Activated T-cell treated with anti-CD3 and anti-CD28 coated beads, Interleukin-2, amount 50 U/mL, for 48 hours (primary cell): ENCODE results near the gene TRPV4.

Experiments
- DNase-seq, 2 experiments: peaks; one replicate each; pipeline ENCODE4 v3.0.0-alpha.2; 2020

Gene TRPV4

DNA sequence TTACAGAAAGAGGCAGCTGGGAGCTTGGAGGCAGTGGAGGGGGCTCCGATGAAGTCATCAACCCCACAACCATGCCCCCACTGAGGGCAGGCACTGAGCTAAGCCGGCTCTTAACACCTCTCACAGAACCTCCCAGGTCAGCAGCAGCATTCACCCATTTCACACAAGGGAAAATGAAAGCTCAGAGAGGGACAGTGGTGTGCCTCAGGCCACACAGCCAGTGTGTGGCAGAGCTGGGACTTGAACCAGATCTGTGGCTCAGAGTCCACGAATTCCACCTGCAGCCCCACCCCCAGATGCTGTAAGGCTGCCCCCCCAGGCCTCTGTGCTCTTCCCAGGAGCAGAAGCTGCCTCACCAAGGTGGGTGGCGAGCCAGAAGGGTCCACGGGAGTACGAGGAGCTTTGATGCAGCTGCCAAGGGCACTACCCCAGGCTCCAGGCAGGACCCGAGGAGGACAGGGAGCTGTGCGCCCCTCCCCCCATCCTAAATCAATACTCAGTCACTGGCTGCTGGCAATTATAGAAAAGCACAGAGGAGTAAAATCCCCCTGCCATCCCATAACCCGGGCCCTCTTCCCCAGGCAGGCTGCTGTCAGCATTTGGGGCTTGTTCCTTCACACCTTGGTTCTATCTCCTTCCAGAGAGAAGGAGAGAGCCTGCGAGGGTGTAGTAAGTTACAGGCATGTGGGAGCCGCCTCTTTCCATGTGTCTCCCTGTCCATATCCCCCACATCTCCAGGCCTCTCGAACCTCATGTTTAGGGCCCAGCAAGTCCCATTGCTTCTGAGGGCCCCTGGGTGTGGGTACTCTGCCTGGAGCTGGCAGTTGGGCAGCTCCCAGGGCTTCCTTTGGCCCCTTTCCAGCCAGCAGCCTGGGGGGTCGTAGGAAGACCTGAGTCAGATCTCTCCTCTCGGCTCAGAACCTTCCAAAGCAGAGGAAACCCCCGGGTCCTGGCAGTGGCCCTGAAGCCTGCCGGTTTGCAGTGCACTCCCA, 72.0 kb downstream of the TRPV4 start:
- no peak for DNase-seq

- DNase-seq: no peak
Measured at GRCh38 chr12:109760031-109760929, 72.9 kb downstream of the TRPV4 start.

DNA sequence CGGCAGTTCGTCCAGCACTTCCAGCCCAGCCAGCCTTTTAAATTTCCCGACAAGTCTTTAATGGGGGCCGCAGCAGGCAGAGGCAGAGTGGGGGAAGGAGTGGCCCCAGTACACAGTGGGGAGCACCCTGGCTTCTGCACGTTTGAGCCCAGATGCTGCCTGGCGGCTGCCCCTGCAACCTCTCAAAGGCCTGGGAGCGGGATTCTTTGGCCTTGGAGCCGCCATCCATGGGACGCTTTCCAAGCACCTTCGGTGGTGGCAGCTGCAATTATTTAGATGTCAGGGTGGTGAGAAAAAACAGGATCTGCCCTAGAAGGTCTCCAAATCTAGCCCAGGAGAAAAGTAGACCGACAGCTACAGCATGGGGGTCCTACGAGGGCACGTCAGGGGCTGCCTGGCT, 73.6 kb downstream of the TRPV4 start:
- no peak for DNase-seq

DNA sequence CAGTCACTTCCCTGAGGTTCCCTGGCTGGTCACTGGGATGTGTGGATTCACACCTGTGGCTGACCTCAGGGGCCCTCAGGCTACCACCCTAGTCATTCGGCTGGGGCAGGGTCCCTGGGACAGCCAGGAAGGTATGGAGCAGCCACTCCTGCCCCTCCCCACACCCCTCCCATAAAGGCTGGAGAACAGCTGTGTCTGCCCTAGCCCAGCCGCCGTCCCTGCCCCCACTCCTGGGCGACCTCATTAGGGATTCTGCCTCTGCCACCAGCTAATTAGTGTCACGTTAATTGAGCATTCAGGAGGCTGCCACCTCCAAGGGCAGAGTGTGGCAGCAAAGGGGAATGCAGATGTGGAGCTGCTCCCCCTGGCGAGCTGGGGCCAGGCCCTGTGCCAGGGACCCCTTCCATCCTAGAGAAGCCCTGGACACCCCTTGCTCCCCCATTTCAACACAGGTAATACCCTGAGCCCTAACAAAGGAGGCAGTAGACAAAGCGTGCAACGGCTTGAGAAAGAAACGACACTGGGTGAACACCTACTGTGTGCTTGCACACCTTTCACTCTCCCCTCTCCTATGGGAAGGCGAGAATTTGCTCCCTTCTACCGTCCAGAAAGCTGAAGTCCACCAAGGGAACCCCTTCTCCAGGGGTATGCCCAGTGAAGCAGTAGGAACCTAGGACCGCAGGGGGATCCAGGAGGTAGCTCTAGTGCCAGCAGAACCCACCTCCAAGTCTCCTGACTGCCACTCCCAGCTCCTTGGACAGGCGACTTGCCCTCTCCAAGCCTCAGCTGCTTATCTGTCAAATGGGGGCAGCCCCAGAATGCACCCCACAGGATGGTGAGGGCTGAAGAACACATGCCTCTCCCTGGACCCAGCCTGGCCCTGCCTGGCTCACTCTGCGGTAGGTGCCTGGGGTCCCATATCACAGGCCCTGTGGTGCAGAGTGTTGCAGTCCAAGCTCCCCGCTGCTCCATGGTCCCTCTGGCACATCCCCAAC, 74.5 kb downstream of the TRPV4 start:
- no peak for DNase-seq

- DNase-seq: no peak
Measured at GRCh38 chr12:109757671-109758265, 75.4 kb downstream of the TRPV4 start.

DNA sequence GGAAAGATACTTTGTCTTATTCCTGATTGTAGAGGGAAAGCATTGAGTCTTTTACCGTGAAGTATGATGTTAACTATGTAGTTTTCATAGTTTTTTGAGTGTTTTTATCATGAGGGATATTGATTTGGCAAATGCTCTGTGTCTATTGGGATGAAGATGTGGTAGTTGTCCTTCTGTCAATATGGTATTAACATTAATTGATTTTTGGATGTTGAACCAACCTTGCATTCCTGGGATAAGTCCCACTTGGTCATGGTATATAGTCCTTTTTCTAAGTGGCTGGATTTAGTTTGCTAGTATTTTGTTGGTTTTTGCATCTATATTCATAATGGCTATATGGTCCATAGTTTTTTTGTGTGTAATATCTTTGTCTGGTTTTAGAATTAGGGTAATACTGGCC, 76.7 kb downstream of the TRPV4 start:
- DNase-seq: no peak

DNA sequence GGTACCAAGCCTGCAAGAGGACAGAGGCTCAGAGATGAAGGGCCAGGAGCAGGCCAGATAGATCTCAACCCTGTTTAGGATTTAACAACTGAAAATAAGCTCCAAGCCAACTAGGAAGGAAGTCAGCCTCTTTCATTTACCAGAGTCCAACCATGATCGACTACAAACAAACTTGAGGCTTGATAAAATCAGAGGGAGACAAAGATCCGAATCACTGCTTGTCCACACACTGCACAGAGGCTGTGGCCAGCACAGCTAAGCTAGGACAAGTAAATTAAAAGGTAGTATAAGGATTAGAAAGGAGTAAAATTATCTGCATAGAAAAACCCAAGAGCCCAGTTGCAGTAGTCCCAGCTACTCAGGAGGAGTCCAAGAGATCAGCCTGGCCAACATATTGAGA, 79.2 kb downstream of the TRPV4 start:
- no peak for DNase-seq

DNA sequence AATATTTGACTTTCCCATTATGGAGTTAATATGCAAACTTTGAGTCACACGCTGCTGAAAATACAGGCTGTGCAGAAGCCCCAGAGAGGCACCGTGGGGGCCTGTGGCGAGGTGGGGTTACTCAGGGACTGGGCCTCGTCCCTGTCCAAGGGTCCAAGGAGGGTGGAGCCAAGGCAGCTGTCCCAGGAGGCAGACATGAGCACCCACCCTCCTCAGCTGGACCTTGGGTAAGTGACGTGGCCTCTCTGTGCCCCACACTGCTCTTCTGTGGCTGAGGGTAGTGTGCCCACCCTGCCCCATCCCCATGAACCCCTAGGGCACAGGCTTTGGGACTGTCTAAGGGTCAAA, 80.2 kb downstream of the TRPV4 start:
- no peak for DNase-seq

- no peak for DNase-seq
Measured at GRCh38 chr12:109752117-109753053, 80.8 kb downstream of the TRPV4 start.

- DNase-seq: no peak
Measured at GRCh38 chr12:109744986-109745942, 87.9 kb downstream of the TRPV4 start.

GRCh38 chr12:109744026-109744425, 89.2 kb downstream of the TRPV4 start:
- no peak for DNase-seq

DNA sequence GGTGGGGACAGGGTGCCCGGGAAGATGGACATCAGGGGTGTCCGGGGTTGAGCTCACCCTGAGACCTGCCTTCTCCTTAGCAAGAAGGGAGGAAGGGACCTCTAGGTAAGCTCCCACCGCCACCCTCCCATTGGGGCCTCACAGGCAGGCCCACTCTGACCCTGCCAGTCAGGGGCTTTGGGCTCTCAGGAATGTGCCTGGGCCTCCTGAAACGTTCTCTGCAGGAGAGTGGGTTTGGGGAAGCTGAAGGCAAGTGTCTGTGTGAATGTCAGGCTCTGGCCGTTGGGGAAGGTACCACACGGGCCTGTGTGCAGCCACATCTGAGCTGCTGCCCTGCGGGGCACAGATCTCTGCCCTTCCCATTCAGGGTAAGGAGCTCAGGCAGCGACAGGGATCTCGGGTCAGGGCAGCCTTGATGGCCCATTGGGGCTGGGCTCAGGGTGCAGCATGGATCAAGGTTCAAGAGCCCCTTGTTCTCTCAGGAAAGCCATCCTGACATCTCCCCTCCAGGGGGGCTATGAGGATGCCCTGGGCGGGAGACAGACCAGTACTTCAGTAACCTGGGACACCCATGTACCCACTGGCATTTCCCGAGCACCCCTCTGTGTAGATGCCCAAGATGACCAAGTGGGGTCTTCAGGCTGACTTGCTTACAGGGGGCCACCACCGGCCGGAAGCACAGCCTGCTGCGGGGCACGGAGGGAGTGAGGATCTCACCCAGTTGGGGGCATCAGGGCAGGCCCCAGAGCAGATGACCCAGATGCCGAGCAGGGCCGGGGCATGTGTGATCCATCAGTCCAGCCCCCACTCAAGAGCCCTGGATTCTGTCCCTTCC, 89.9 kb downstream of the TRPV4 start:
- DNase-seq: no peak

GRCh38 chr12:109741970-109742703, 91.1 kb downstream of the TRPV4 start:
- no peak for DNase-seq

DNA sequence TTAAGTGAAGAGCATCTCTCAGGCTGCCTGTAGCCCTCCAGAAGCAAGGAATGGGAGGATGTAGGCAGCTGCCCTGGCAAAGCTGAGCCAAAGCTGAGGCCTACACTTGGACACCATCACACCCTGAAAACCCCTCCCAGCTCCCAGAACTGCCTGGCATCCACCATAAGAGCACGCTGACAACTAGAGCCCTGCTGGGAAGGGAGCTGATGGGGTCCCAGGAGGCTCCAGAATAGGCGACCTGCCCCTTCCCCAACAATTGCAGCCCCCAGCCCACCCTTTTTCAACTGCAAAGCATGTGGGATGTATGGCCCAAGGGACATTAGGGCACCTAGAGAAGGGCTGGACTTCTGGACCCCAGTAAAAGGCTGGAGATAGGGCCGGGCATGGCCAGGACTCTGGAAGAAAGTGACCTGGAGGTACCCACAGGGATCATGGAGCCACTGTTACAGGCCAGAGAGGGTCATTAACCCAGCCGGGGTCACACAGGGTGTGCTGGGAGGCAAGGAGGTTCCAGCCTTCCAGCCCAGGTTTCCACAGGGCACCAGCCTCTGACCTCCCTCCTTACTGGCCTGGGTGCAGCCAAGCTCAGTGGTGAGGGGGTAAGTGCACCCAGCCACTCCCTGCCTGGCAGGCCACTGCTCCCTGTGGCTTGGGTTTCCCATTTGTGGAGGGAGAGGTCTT, 91.8 kb downstream of the TRPV4 start:
- no peak for DNase-seq

GRCh38 chr12:109740694-109741245, 92.4 kb downstream of the TRPV4 start:
- DNase-seq: no peak

DNA sequence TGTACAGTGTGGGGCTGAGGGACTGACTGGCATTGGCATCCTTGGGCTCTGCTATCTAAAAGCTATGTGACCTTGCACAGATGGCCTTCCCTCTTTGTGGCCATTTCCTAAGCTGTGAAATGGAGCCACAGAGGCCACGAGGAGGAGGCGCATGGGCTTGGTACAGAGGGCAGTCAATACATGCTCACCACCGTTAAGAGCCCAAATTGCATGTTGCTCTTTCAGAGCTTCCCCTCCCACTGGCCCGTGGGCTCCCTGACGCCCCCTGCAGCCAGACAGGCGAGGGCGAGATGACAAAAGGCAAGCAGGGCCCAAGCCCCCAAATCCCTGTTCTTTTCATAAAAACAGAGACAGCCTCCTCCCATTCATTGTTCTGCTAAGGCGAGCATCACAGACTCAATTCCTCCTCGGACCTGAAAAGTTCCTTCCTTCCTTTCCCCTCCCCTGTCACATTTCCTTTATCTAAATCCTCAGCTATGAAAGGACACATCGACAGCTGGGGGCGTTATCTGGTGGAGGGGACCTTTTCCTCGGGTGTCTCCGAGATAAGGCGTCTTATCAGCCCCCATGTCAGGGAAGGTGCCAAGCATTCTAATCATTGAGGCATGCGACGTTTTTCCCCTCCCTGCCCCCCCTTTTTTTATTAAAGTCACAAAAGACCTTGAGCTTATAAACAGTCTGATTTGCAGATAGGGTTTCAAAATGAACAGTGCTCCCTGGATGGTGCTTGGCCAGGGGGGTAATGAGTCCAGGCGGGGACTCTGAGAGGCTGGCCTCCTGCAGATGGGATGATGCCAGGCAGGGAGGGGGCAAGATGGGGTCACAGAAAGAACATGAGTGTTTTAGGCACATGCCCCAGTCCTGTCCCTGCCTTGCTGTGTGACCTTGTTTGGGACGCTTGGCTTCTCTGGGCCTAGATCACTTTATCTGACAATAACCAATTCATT, 93.2 kb downstream of the TRPV4 start:
- no peak for DNase-seq
